ENCODE data around the gene CCDC124.

The CCDC124 gene

GRCh38 chr19:17989425-17990094 lies 56.7 kb downstream of the CCDC124 start:
- no peak for DNase-seq

GRCh38 chr19:17993076-17993813 lies 60.4 kb downstream of the CCDC124 start:
- no peak for DNase-seq
